PC-9 (cell line): Measurements from ENCODE around the gene CD180.

Experiments used
- EZH2 ChIP-seq: fragments of 200-600 bp; sonication (generic); IDR thresholded peaks from 2 replicates; pipeline ENCODE4 v1.8.0; 2017; ENCODE audit warnings: antibody characterized with exemption, low read depth
- TF ChIP-seq, protein P1 (sequence below): fragments of 200-600 bp; sonication (generic); conservative IDR thresholded peaks from 2 replicates; pipeline ENCODE4 v1.6.1; 2017; ENCODE audit warnings: mixed run types, antibody characterized with exemption, mild to moderate bottlenecking, moderate library complexity

DNA sequence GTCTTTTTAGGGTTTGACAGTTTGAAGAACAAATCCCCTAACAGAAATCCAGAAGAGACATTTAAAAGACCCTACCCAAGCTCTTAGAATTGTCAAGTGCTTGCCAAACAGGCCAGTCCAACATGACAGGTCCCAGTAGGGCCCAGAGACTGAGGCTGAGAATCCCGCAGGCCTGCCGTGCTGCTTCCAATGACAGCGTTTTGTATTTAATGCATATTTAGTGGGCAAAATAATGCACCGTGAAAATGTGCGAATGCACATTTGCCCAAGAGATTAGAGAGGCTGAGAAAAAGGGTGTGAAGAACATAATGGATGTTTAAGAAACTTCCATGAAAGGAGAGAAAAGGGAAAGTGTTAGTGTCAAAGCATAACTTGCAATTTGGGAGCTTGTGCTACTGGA lies 57.6 kb downstream of the CD180 start:
- TF ChIP-seq, protein P1, sequence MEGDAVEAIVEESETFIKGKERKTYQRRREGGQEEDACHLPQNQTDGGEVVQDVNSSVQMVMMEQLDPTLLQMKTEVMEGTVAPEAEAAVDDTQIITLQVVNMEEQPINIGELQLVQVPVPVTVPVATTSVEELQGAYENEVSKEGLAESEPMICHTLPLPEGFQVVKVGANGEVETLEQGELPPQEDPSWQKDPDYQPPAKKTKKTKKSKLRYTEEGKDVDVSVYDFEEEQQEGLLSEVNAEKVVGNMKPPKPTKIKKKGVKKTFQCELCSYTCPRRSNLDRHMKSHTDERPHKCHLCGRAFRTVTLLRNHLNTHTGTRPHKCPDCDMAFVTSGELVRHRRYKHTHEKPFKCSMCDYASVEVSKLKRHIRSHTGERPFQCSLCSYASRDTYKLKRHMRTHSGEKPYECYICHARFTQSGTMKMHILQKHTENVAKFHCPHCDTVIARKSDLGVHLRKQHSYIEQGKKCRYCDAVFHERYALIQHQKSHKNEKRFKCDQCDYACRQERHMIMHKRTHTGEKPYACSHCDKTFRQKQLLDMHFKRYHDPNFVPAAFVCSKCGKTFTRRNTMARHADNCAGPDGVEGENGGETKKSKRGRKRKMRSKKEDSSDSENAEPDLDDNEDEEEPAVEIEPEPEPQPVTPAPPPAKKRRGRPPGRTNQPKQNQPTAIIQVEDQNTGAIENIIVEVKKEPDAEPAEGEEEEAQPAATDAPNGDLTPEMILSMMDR, result no peak
- TF ChIP-seq EZH2, result no peak
